A549 (cell line): Measurements from ENCODE around the gene ESRP2. TPM values are rescaled to one million over a fixed set of nuclear protein-coding genes. Genes with fewer than 3 reads are reported as not detected.

ENCODE experiments used
- ATAC-seq, 2 experiments: fragments of 200-7000 bp in 1 of 2; fragments of >200 bp in 1 of 2; cut with Nextera tagmentation in 1 of 2; cut with Tn5 transposase in 1 of 2; 3 replicates each; pipeline versions ENCODE4 v1.8.0 to v1.9.1; 2018 to 2020; ENCODE audit warnings: mild to moderate bottlenecking in 1 of 2, moderate library complexity in 1 of 2
- CTCF ChIA-PET: fragments of 300-600 bp; sonication (Branson Sonifier 250); formaldehyde crosslinking; extraction: SDS; loops from one replicate; lab custom pipeline; 2021; ENCODE audit warnings: antibody characterized with exemption, inconsistent platforms; lab: Yijun Ruan, JAX
- POLR2A ChIA-PET: fragments of 350-600 bp; formaldehyde crosslinking; extraction: SDS; loops from one replicate; lab custom pipeline; 2021; ENCODE audit warnings: antibody characterized with exemption, inconsistent platforms; lab: Yijun Ruan, JAX
- DNase-seq, 2 experiments: peaks; one replicate each; pipeline versions ENCODE4 v3.0.0 to v3.0.0-alpha.2; 2011 to 2016; ENCODE audit warnings: low read depth in 1 of 2, low spot score in 1 of 2
- FAIRE-seq: peaks from 2 replicates; lab custom pipeline; 2011; peaks lifted over from hg19 to GRCh38; lab: Jason Lieb, UNC
- H3K27ac ChIP-seq, 2 experiments: fragments of >200 bp; sonication (Bioruptor Twin); formaldehyde crosslinking; 3 replicates each; pipeline ENCODE4 v1.5.1; 2016 to 2017
- H3K4me1 ChIP-seq: fragments of >200 bp; sonication (Bioruptor Twin); formaldehyde crosslinking; 3 replicates; pipeline ENCODE4 v1.6.1; 2016
- H3K4me2 ChIP-seq: fragments of >200 bp; sonication (Bioruptor Twin); formaldehyde crosslinking; 3 replicates; pipeline ENCODE4 v1.6.1; 2016
- H3K4me3 ChIP-seq: fragments of >200 bp; sonication (Bioruptor Twin); formaldehyde crosslinking; 3 replicates; pipeline ENCODE4 v1.5.1; 2016
- H3K9me3 ChIP-seq: fragments of >200 bp; sonication (Bioruptor Twin); formaldehyde crosslinking; 3 replicates; pipeline ENCODE4 v1.6.1; 2016
- CBX2 ChIP-seq: fragments of 200-600 bp; sonication (generic); IDR thresholded peaks from 2 replicates; pipeline ENCODE4 v1.6.1; 2016; ENCODE audit warnings: low read depth, mild to moderate bottlenecking, borderline replicate concordance
- CBX8 ChIP-seq: fragments of 200-600 bp; sonication (generic); IDR thresholded peaks from 2 replicates; pipeline ENCODE4 v1.6.1; 2016
- CEBPB ChIP-seq, 2 experiments: fragments of >200 bp in 1 of 2; sonication (Bioruptor Twin) in 1 of 2; formaldehyde crosslinking in 1 of 2; IDR thresholded peaks; 2 replicates each; pipeline ENCODE4 v1.6.1; 2012 to 2016
- CHD2 ChIP-seq: fragments of 150-350 bp; IDR thresholded peaks from 2 replicates; pipeline ENCODE4 v1.6.1; 2014; ENCODE audit warnings: low read length; ENCODE audit not compliant: partially characterized antibody
- CHD4 ChIP-seq: fragments of 200-600 bp; sonication (generic); IDR thresholded peaks from 2 replicates; pipeline ENCODE4 v1.6.1; 2016; ENCODE audit warnings: antibody characterized with exemption, mild to moderate bottlenecking, borderline replicate concordance
- ESRRA ChIP-seq: fragments of 150-350 bp; IDR thresholded peaks from 2 replicates; pipeline ENCODE4 v1.6.1; 2014; ENCODE audit warnings: mild to moderate bottlenecking, low read length, borderline replicate concordance
- FOSL2 ChIP-seq, 2 experiments: fragments of 450-650 bp in 1 of 2; fragments of >200 bp in 1 of 2; sonication (Bioruptor Twin) in 1 of 2; formaldehyde crosslinking; IDR thresholded peaks; 2 replicates each; pipeline versions ENCODE4 v1.5.0 to v1.6.1; 2016 to 2020; ENCODE audit warnings: mild to moderate bottlenecking in 1 of 2, moderate library complexity in 1 of 2
- KDM5A ChIP-seq: fragments of 200-600 bp; sonication (generic); IDR thresholded peaks from 2 replicates; pipeline ENCODE4 v1.6.1; 2016; ENCODE audit warnings: antibody characterized with exemption, mild to moderate bottlenecking
- MAFK ChIP-seq: fragments of 450-650 bp; IDR thresholded peaks from 2 replicates; pipeline ENCODE4 v1.6.1; 2014; ENCODE audit not compliant: partially characterized antibody
- MAZ ChIP-seq: fragments of 150-350 bp; IDR thresholded peaks from 2 replicates; pipeline ENCODE4 v1.6.1; 2014; ENCODE audit warnings: antibody characterized with exemption, low read depth, low read length, borderline replicate concordance
- NPAS2 ChIP-seq: fragments of 250-450 bp; sonication (Bioruptor Pico); IDR thresholded peaks from 2 replicates; pipeline ENCODE4 v1.8.0; 2022; ENCODE audit warnings: mild to moderate bottlenecking, moderate library complexity, borderline replicate concordance
- NR3C1 ChIP-seq: fragments of >200 bp; sonication (Bioruptor Twin); formaldehyde crosslinking; IDR thresholded peaks from 3 replicates; pipeline ENCODE4 v1.6.1; 2017
- POLR2AphosphoS2 ChIP-seq: conservative IDR thresholded peaks from 2 replicates; pipeline ENCODE4 v1.6.1; 2012; ENCODE audit warnings: low read length, improper control_type of control experiment, inconsistent platforms
- RARB ChIP-seq: fragments of 250-450 bp; sonication (Bioruptor Pico); IDR thresholded peaks from 2 replicates; pipeline ENCODE4 v1.8.0; 2021; ENCODE audit warnings: mild to moderate bottlenecking, moderate library complexity
- SREBF2 ChIP-seq: fragments of 450-650 bp; IDR thresholded peaks from 2 replicates; pipeline ENCODE4 v1.6.1; 2014; ENCODE audit warnings: mild to moderate bottlenecking, moderate library complexity
- TFCP2L1 ChIP-seq: fragments of 250-450 bp; sonication (Bioruptor Pico); IDR thresholded peaks from 2 replicates; pipeline ENCODE4 v1.5.0; 2021; ENCODE audit warnings: mild to moderate bottlenecking
- ZC3H11A ChIP-seq: fragments of 450-650 bp; IDR thresholded peaks from 2 replicates; pipeline ENCODE4 v1.6.1; 2014; ENCODE audit warnings: antibody characterized with exemption, mild to moderate bottlenecking
- ZSCAN20 ChIP-seq: fragments of 250-450 bp; sonication (Bioruptor Pico); IDR thresholded peaks from 2 replicates; pipeline ENCODE4 v1.8.0; 2022; ENCODE audit warnings: mild to moderate bottlenecking, moderate library complexity
- WGBS: methylation state at CpG from one replicate; pipeline ENCODE4 v1.1.6; 2017; ENCODE audit errors: missing lambda C conversion rate; 5-methylcytosine and 5-hydroxymethylcytosine counted together
- polyA plus RNA-seq, 4 experiments: library from polyadenylated mRNA; depleted of rRNA in 3 of 4; stranded (reverse); fragments of >200 nt; fragmentation: RNase III in 1 of 4; extraction: RNeasy Plus Mini Kit Qiagen cat#74134 plus additional on column Dnase treatment in 1 of 4; gene quantifications; 2 replicates in 3 of 4; 3 replicates in 1 of 4; pipeline ENCODE4 v1.2.3, GENCODE V29; 2011 to 2017
- TF ChIP-seq, protein P1 (sequence below): IDR thresholded peaks from 2 replicates; pipeline ENCODE4 v1.6.1; 2012
- TF ChIP-seq, protein P2 (sequence below): fragments of 200-600 bp; sonication (generic); IDR thresholded peaks from 2 replicates; pipeline ENCODE4 v1.6.1; 2016; ENCODE audit warnings: antibody characterized with exemption, mild to moderate bottlenecking, moderate library complexity
- TF ChIP-seq, protein P3 (sequence below): fragments of 250-450 bp; sonication (Bioruptor Pico); IDR thresholded peaks from 2 replicates; pipeline ENCODE4 v1.5.0; 2020; ENCODE audit warnings: low read depth, mild to moderate bottlenecking, moderate library complexity
- TF ChIP-seq, protein P4 (sequence below): IDR thresholded peaks from 2 replicates; pipeline ENCODE4 v1.6.1; 2012
- TF ChIP-seq, protein P5 (sequence below): fragments of >200 bp; sonication (Bioruptor Twin); formaldehyde crosslinking; IDR thresholded peaks from 3 replicates; pipeline ENCODE4 v1.6.1; 2016
- TF ChIP-seq, protein P6 (sequence below): fragments of 250-450 bp; sonication (Bioruptor Pico); IDR thresholded peaks from 2 replicates; pipeline ENCODE4 v1.5.0; 2021; ENCODE audit warnings: mild to moderate bottlenecking, moderate library complexity, borderline replicate concordance

Gene ESRP2
- polyA plus RNA-seq, 2 of the 4 experiments (the other 2 are of a cell fraction): 0.08 to 0.09 TPM

DNA sequence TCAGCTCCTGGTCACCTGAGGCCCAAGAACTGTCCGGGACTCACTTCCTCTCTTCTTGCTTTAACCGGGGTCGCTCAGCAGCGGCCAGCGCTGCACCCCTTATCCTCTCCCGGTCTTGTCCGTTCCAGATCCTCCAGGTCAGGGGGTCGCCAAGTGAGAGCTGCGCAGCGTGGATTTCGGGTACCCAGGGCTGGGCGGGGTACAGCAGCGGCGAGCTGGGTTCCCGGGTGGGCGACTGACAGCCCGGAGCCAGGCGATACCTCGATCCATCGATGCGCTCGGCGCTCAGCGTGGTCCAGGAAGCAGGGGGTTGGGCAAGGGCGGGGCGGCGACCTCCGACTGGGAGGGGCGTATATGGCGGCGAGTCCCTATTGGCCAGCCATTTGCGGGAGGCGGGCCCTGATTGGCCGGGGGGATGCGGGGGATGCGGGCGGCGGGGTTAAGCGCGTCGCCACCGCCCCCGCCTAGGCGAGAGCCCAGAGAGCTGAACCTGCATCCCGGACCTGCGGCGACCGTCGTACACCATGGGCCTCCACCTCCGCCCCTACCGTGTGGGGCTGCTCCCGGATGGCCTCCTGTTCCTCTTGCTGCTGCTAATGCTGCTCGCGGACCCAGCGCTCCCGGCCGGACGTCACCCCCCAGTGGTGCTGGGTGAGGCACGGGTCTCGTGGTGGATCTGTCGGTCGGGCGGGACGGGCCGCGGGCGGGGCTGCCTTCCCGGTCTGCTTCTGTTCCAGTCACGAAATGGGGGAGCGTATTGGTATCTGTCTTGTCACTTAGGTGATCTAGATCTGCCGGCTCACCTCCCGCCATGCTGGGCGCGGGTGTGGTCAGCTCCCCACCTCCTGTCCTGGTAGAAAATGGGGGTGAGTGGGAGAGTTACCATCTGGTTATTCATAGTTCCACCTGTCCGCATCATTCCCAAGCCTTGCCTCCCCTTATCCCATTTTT lies 9.3 kb upstream of the ESRP2 start, which contains the start of gene PLA2G15 (continued):
- TF ChIP-seq CHD4 (no peak), POLR2AphosphoS2 (no peak), CBX8 (no peak), CHD2 (no peak), TFCP2L1 (CRISPR knock-in tag) (no peak), NR3C1 (no peak), CBX2 (no peak), NPAS2 (CRISPR knock-in tag) (no peak), RARB (CRISPR knock-in tag) (no peak)

DNA sequence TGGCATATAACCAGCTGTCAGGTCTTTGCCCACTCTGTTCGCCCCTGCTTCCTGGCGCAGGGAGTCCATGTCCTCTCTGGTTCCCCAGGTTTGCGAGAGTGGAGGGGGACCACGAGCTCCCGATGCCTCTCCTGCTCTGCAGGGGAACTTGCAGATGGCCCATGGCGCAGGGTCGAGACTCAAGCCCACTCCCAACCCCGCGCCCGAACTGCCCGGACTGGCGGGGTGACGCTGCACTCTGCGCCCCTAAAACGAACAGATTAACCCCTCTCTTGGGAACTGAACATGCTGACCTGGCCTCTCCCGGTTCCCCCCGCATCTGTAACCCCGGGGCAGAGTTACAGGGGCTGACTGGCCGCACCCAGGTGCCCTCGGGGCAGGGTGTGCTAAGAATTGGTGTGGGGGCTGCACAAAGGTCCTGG lies 8.6 kb upstream of the ESRP2 start:
- 65% methylated on average over 18 of the region's 20 CpGs for WGBS
- no peak for DNase-seq
- H3K27ac ChIP-seq: peak overlapping the region; percentile 69 to 84
- H3K9me3 ChIP-seq: no peaks in the 10 kb centered on the region
- peak overlapping the region; percentile 75 for H3K4me3 ChIP-seq
- peaks cover 12% of the 10 kb centered on the region; the same call in 2 of the 3 replicates for H3K4me1 ChIP-seq
- no peak for TF ChIP-seq FOSL2 (IDR thresholded peaks at IDR 0.05)
- no peak for TF ChIP-seq FOSL2 (CRISPR knock-in tag; IDR thresholded peaks at IDR 0.05)
- TF ChIP-seq, protein P1, sequence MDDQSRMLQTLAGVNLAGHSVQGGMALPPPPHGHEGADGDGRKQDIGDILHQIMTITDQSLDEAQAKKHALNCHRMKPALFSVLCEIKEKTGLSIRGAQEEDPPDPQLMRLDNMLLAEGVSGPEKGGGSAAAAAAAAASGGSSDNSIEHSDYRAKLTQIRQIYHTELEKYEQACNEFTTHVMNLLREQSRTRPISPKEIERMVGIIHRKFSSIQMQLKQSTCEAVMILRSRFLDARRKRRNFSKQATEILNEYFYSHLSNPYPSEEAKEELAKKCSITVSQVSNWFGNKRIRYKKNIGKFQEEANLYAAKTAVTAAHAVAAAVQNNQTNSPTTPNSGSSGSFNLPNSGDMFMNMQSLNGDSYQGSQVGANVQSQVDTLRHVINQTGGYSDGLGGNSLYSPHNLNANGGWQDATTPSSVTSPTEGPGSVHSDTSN: no peak
- TF ChIP-seq ZC3H11A: no peak
- no peak for TF ChIP-seq CHD2
- TF ChIP-seq ESRRA: no peak
- no peak for TF ChIP-seq KDM5A
- TF ChIP-seq MAZ: no peak
- no peak for TF ChIP-seq CEBPB (IDR thresholded peaks at IDR 0.05)
- no peak for TF ChIP-seq CHD4
- TF ChIP-seq, protein P2, sequence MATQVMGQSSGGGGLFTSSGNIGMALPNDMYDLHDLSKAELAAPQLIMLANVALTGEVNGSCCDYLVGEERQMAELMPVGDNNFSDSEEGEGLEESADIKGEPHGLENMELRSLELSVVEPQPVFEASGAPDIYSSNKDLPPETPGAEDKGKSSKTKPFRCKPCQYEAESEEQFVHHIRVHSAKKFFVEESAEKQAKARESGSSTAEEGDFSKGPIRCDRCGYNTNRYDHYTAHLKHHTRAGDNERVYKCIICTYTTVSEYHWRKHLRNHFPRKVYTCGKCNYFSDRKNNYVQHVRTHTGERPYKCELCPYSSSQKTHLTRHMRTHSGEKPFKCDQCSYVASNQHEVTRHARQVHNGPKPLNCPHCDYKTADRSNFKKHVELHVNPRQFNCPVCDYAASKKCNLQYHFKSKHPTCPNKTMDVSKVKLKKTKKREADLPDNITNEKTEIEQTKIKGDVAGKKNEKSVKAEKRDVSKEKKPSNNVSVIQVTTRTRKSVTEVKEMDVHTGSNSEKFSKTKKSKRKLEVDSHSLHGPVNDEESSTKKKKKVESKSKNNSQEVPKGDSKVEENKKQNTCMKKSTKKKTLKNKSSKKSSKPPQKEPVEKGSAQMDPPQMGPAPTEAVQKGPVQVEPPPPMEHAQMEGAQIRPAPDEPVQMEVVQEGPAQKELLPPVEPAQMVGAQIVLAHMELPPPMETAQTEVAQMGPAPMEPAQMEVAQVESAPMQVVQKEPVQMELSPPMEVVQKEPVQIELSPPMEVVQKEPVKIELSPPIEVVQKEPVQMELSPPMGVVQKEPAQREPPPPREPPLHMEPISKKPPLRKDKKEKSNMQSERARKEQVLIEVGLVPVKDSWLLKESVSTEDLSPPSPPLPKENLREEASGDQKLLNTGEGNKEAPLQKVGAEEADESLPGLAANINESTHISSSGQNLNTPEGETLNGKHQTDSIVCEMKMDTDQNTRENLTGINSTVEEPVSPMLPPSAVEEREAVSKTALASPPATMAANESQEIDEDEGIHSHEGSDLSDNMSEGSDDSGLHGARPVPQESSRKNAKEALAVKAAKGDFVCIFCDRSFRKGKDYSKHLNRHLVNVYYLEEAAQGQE: no peak
- TF ChIP-seq, protein P3, sequence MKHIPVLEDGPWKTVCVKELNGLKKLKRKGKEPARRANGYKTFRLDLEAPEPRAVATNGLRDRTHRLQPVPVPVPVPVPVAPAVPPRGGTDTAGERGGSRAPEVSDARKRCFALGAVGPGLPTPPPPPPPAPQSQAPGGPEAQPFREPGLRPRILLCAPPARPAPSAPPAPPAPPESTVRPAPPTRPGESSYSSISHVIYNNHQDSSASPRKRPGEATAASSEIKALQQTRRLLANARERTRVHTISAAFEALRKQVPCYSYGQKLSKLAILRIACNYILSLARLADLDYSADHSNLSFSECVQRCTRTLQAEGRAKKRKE (CRISPR knock-in tag): no peak
- TF ChIP-seq ZSCAN20 (CRISPR knock-in tag): no peak
- TF ChIP-seq, protein P4, sequence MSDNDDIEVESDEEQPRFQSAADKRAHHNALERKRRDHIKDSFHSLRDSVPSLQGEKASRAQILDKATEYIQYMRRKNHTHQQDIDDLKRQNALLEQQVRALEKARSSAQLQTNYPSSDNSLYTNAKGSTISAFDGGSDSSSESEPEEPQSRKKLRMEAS: no peak
- TF ChIP-seq SREBF2: no peak
- TF ChIP-seq MAFK: no peak
- TF ChIP-seq, protein P5, sequence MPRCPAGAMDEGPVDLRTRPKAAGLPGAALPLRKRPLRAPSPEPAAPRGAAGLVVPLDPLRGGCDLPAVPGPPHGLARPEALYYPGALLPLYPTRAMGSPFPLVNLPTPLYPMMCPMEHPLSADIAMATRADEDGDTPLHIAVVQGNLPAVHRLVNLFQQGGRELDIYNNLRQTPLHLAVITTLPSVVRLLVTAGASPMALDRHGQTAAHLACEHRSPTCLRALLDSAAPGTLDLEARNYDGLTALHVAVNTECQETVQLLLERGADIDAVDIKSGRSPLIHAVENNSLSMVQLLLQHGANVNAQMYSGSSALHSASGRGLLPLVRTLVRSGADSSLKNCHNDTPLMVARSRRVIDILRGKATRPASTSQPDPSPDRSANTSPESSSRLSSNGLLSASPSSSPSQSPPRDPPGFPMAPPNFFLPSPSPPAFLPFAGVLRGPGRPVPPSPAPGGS: no peak
- TF ChIP-seq, protein P6, sequence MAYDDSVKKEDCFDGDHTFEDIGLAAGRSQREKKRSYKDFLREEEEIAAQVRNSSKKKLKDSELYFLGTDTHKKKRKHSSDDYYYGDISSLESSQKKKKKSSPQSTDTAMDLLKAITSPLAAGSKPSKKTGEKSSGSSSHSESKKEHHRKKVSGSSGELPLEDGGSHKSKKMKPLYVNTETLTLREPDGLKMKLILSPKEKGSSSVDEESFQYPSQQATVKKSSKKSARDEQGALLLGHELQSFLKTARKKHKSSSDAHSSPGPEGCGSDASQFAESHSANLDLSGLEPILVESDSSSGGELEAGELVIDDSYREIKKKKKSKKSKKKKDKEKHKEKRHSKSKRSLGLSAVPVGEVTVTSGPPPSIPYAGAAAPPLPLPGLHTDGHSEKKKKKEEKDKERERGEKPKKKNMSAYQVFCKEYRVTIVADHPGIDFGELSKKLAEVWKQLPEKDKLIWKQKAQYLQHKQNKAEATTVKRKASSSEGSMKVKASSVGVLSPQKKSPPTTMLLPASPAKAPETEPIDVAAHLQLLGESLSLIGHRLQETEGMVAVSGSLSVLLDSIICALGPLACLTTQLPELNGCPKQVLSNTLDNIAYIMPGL: no peak
- ATAC-seq: no peak
- H3K4me2 ChIP-seq: peak overlapping the region; percentile 98
- no peak for FAIRE-seq
- ChIA-PET POLR2A (interaction anchor here (1.2 kb wide), 1 partner anchor 20 kb away, joined by 4 read pairs; the partner anchor contains the start of gene SLC7A6), CTCF (interaction anchor here (1.5 to 7.8 kb wide), 6 partner anchors 9 to 82 kb away, joined by 5 to 95 read pairs (median 22); partner anchors contain the start of gene SLC7A6)
